Endothelial cell (in vitro differentiated cells): Measurements from ENCODE around the gene GM2A. TPM values are rescaled to one million over a fixed set of nuclear protein-coding genes. Genes with fewer than 3 reads are reported as not detected.

Experiments used
- DNase-seq: peaks from one replicate; pipeline ENCODE4 v3.0.0; 2021; ENCODE audit warnings: low spot score
- H3K27ac Mint-ChIP-seq: one replicate; pipeline ENCODE4 v1.8.0; 2021; ENCODE audit warnings: mixed read lengths, inconsistent platforms; ENCODE audit not compliant: unreplicated experiment
- H3K27me3 Mint-ChIP-seq: one replicate; pipeline ENCODE4 v1.8.0; 2021; ENCODE audit warnings: mild to moderate bottlenecking, moderate library complexity, mixed read lengths, inconsistent platforms; ENCODE audit not compliant: unreplicated experiment
- H3K36me3 Mint-ChIP-seq: one replicate; pipeline ENCODE4 v1.8.0; 2021; ENCODE audit warnings: mild to moderate bottlenecking, low read depth, mixed read lengths, inconsistent platforms; ENCODE audit not compliant: unreplicated experiment
- H3K4me1 Mint-ChIP-seq: one replicate; pipeline ENCODE4 v1.8.0; 2021; ENCODE audit warnings: mild to moderate bottlenecking, mixed read lengths, inconsistent platforms; ENCODE audit not compliant: unreplicated experiment
- H3K4me3 Mint-ChIP-seq: one replicate; pipeline ENCODE4 v1.8.0; 2021; ENCODE audit warnings: mild to moderate bottlenecking, mixed read lengths, inconsistent platforms; ENCODE audit not compliant: unreplicated experiment
- H3K9me3 Mint-ChIP-seq: one replicate; pipeline ENCODE4 v1.8.0; 2021; ENCODE audit warnings: mixed read lengths, inconsistent platforms; ENCODE audit not compliant: unreplicated experiment
- CTCF ChIP-seq: fragments of 200-600 bp; sonication (generic); IDR thresholded peaks from one replicate; pipeline ENCODE4 v1.5.0; 2021; ENCODE audit warnings: antibody characterized with exemption; ENCODE audit not compliant: unreplicated experiment
- total RNA-seq: library from RNA; stranded (reverse); fragmentation: NEBNext Ultra II Directional; extraction: Animal tissue kit (Norgen Biotek cat#: 25700); gene quantifications from one replicate; pipeline ENCODE4 v1.2.1, GENCODE V29; 2021; ENCODE audit not compliant: unreplicated experiment

GM2A gene
- total RNA-seq, 1 donor from 2014 or later = 33.9 TPM

GRCh38 chr5:151244206-151244605 is 8.8 kb upstream of the GM2A start:
- no peaks in the 10 kb centered on the region for H3K9me3 Mint-ChIP-seq

GRCh38 chr5:151245680-151246219 is 7.2 kb upstream of the GM2A start:
- TF ChIP-seq CTCF = no peak
- Mint-ChIP-seq H3K27ac (no peak overlapping the region), H3K4me3 (no peak overlapping the region), H3K36me3 (no peaks in the 10 kb centered on the region), H3K27me3 (no peaks in the 10 kb centered on the region), H3K9me3 (no peaks in the 10 kb centered on the region), H3K4me1 (no peaks in the 10 kb centered on the region)
- DNase-seq = no peak

More at GRCh38 chr5:151244206-151244605, 8.8 kb upstream of the GM2A start:
- DNase-seq = no peak
- TF ChIP-seq CTCF = no peak
- Mint-ChIP-seq H3K27ac (no peak overlapping the region), H3K27me3 (no peaks in the 10 kb centered on the region), H3K4me3 (no peak overlapping the region), H3K4me1 (no peaks in the 10 kb centered on the region), H3K36me3 (no peaks in the 10 kb centered on the region)

- Mint-ChIP-seq H3K4me3 (no peak overlapping the region), H3K36me3 (no peaks in the 10 kb centered on the region), H3K27me3 (peaks cover under 1% of the 10 kb centered on the region), H3K9me3 (no peaks in the 10 kb centered on the region), H3K4me1 (peaks cover 5% of the 10 kb centered on the region), H3K27ac (no peak overlapping the region)
- no peak for TF ChIP-seq CTCF
- no peak for DNase-seq
Observed at GRCh38 chr5:151248651-151249050, 4.3 kb upstream of the GM2A start.

- H3K9me3 Mint-ChIP-seq = no peaks in the 10 kb centered on the region
- H3K4me3 Mint-ChIP-seq = no peak overlapping the region
- no peak for TF ChIP-seq CTCF
- no peak for DNase-seq
- no peaks in the 10 kb centered on the region for H3K36me3 Mint-ChIP-seq
- no peak overlapping the region for H3K27ac Mint-ChIP-seq
- H3K27me3 Mint-ChIP-seq = peaks cover 4% of the 10 kb centered on the region
- peaks cover 8% of the 10 kb centered on the region for H3K4me1 Mint-ChIP-seq
Observed at GRCh38 chr5:151249281-151249680, 3.7 kb upstream of the GM2A start.

- H3K4me3 Mint-ChIP-seq = no peak overlapping the region
- DNase-seq = no peak
Observed at GRCh38 chr5:151250346-151251000, 2.5 kb upstream of the GM2A start.

More at GRCh38 chr5:151250346-151251000, 2.5 kb upstream of the GM2A start:
- Mint-ChIP-seq H3K4me1 (peaks cover 8% of the 10 kb centered on the region), H3K9me3 (no peaks in the 10 kb centered on the region), H3K36me3 (no peaks in the 10 kb centered on the region), H3K27me3 (peaks cover 4% of the 10 kb centered on the region), H3K27ac (no peak overlapping the region)
- TF ChIP-seq CTCF = no peak
